Panc1 (cell line): ENCODE measurements around the gene PLCG2. TPM values are rescaled to one million over a fixed set of nuclear protein-coding genes. Genes with fewer than 3 reads are reported as not detected.

Source experiments
- ATAC-seq: fragments of 200-7000 bp; cut with Tn5 transposase; 2 replicates; pipeline ENCODE4 v1.9.1; 2020; ENCODE audit warnings: mild to moderate bottlenecking, moderate library complexity
- BruUV-seq: library from RNA; stranded (reverse); fragments of 400-500 nt; replicated peaks from 2 replicates; lab custom pipeline; 2021; lab: Mats Ljungman, UMichigan
- CTCF ChIA-PET: fragments of 300-600 bp; sonication (Branson Sonifier 250); formaldehyde crosslinking; loops from one replicate; lab custom pipeline; 2022; ENCODE audit warnings: antibody characterized with exemption; lab: Charles Lee
- POLR2A ChIA-PET: fragments of 300-600 bp; sonication (Branson Sonifier 250); formaldehyde crosslinking; loops from one replicate; lab custom pipeline; 2022; ENCODE audit warnings: antibody characterized with exemption; lab: Charles Lee
- DNase-seq: peaks from one replicate; pipeline ENCODE4 v3.0.0-alpha.2; 2010; ENCODE audit warnings: low read depth, low spot score
- H3K27ac ChIP-seq: 2 replicates; pipeline ENCODE4 v1.5.1; 2011; ENCODE audit warnings: mild to moderate bottlenecking, low read length, inconsistent platforms
- H3K27me3 ChIP-seq: fragments of 200-500 bp; sonication (Bioruptor generic); 2 replicates; pipeline ENCODE4 v1.6.0; 2014; ENCODE audit warnings: low read length, inconsistent platforms; ENCODE audit not compliant: control insufficient read depth, insufficient read depth
- H3K36me3 ChIP-seq: fragments of 200-500 bp; sonication (Bioruptor generic); 2 replicates; pipeline ENCODE4 v1.5.1; 2014; ENCODE audit warnings: inconsistent platforms, mild to moderate bottlenecking, low read length, moderate library complexity; ENCODE audit not compliant: control insufficient read depth, insufficient read depth
- H3K4me1 ChIP-seq: 2 replicates; pipeline ENCODE4 v1.5.1; 2011; ENCODE audit warnings: inconsistent platforms, mild to moderate bottlenecking, low read length, moderate library complexity; ENCODE audit not compliant: control insufficient read depth, insufficient read depth
- H3K4me3 ChIP-seq, 2 experiments: 2 replicates each; pipeline ENCODE4 v1.5.1; 2011 to 2012; ENCODE audit warnings: low read depth in 2 of 2, low read length in 2 of 2, mild to moderate bottlenecking in 2 of 2, inconsistent platforms in 1 of 2, moderate library complexity in 1 of 2
- H3K9me3 ChIP-seq: fragments of 200-500 bp; sonication (Bioruptor generic); 2 replicates; pipeline ENCODE4 v1.5.1; 2014; ENCODE audit warnings: low read depth, mild to moderate bottlenecking, inconsistent platforms, low read length, moderate library complexity; ENCODE audit not compliant: control insufficient read depth, insufficient read depth
- POLR2AphosphoS5 ChIP-seq: IDR thresholded peaks from 2 replicates; pipeline ENCODE4 v1.6.1; 2012; ENCODE audit warnings: mild to moderate bottlenecking, low read depth, low read length, moderate library complexity
- REST ChIP-seq, 2 experiments: IDR thresholded peaks; 2 replicates each; pipeline ENCODE4 v1.6.1; 2011 to 2012; ENCODE audit warnings: low read depth in 2 of 2, control low read depth in 1 of 2, low read length in 1 of 2, mild to moderate bottlenecking in 1 of 2, moderate library complexity in 1 of 2; ENCODE audit not compliant: insufficient read depth in 1 of 2
- SIN3A ChIP-seq: IDR thresholded peaks from 2 replicates; pipeline ENCODE4 v1.6.1; 2012; ENCODE audit warnings: low read depth, mild to moderate bottlenecking, low read length, moderate library complexity, borderline replicate concordance; ENCODE audit not compliant: insufficient read depth
- TCF7L2 ChIP-seq: IDR thresholded peaks from 2 replicates; pipeline ENCODE4 v1.6.1; 2011; ENCODE audit warnings: mild to moderate bottlenecking, low read depth, low read length, inconsistent platforms
- in situ Hi-C: cut with HindIII; loops from 2 replicates; pipeline ENCODE4 v1.10.0; 2016; ENCODE audit warnings: low sequenced_read_pairs, low pct_unique_long_range_greater_than_20kb
- intact Hi-C: fragments of 100-400 bp; cut with micrococcal nuclease; formaldehyde crosslinking; loops from one replicate; pipeline ENCODE4 v1.10.0; 2022; ENCODE audit not compliant: unreplicated experiment
- total RNA-seq: library from RNA; stranded (reverse); gene quantifications from one replicate; pipeline ENCODE4 v1.2.1, GENCODE V29; 2021; ENCODE audit not compliant: unreplicated experiment
- TF ChIP-seq, protein P1 (sequence below): fragments of 450-650 bp; IDR thresholded peaks from 2 replicates; pipeline ENCODE4 v1.5.1; 2017; ENCODE audit warnings: mild to moderate bottlenecking

The PLCG2 gene
- total RNA-seq, 1 experiment from 2014 or later: 10.8 TPM

- no peaks in the 10 kb centered on the region for H3K4me1 ChIP-seq
- DNase-seq: no peak
- H3K9me3 ChIP-seq: no peaks in the 10 kb centered on the region
- ATAC-seq: no peak
- H3K36me3 ChIP-seq: no peaks in the 10 kb centered on the region
- H3K4me3 ChIP-seq: no peak overlapping the region
- POLR2A ChIA-PET: no interaction called here
- BruUV-seq: no TSS peak
- TF ChIP-seq, protein P1, sequence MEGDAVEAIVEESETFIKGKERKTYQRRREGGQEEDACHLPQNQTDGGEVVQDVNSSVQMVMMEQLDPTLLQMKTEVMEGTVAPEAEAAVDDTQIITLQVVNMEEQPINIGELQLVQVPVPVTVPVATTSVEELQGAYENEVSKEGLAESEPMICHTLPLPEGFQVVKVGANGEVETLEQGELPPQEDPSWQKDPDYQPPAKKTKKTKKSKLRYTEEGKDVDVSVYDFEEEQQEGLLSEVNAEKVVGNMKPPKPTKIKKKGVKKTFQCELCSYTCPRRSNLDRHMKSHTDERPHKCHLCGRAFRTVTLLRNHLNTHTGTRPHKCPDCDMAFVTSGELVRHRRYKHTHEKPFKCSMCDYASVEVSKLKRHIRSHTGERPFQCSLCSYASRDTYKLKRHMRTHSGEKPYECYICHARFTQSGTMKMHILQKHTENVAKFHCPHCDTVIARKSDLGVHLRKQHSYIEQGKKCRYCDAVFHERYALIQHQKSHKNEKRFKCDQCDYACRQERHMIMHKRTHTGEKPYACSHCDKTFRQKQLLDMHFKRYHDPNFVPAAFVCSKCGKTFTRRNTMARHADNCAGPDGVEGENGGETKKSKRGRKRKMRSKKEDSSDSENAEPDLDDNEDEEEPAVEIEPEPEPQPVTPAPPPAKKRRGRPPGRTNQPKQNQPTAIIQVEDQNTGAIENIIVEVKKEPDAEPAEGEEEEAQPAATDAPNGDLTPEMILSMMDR: no peak
- CTCF ChIA-PET: no interaction called here
- H3K27ac ChIP-seq: no peak overlapping the region
- H3K27me3 ChIP-seq: no peaks in the 10 kb centered on the region
- in situ Hi-C loops (no loop called here), intact Hi-C loops (no loop called here)
Measured at GRCh38 chr16:81920498-81920897, 141.4 kb downstream of the PLCG2 start.

GRCh38 chr16:81921085-81921814, 142.2 kb downstream of the PLCG2 start:
- BruUV-seq: no TSS peak
- TF ChIP-seq TCF7L2: no peak
- no peak for TF ChIP-seq SIN3A
- TF ChIP-seq REST (IDR thresholded peaks at IDR 0.05; ENCODE audit: insufficient read depth in 1 of 2, low read depth in 2 of 2, low read length in 1 of 2): no peak
- TF ChIP-seq, protein P1: no peak
- TF ChIP-seq POLR2AphosphoS5: no peak
- Histone ChIP-seq H3K27me3 (no peaks in the 10 kb centered on the region), H3K4me1 (no peaks in the 10 kb centered on the region), H3K27ac (no peak overlapping the region), H3K4me3 (no peak overlapping the region), H3K36me3 (no peaks in the 10 kb centered on the region), H3K9me3 (no peaks in the 10 kb centered on the region)
- ChIA-PET POLR2A (no interaction called here), CTCF (no interaction called here)
- in situ Hi-C loops (no loop called here), intact Hi-C loops (no loop called here)
- DNase-seq: no peak
- ATAC-seq: no peak
